Mesenchymal stem cell (in vitro differentiated cells and primary cell): Measurements from ENCODE around the gene DFFA.
"Not testable (repeated sequence)": the region's sequence is repeated elsewhere in the genome, so short reads cannot be mapped to it uniquely, and the experiment has no call there.

ENCODE experiments used
- DNase-seq: peaks from one replicate; pipeline ENCODE4 v3.0.0-alpha.2; 2013
- H2AFZ ChIP-seq: one replicate; pipeline ENCODE4 v1.6.1; 2013; ENCODE audit warnings: low read depth, mild to moderate bottlenecking, control low read depth, inconsistent platforms, low read length, moderate library complexity
- H2AK5ac ChIP-seq: 2 replicates; pipeline ENCODE4 v1.6.1; 2013; ENCODE audit warnings: low read length, moderate library complexity, mild to moderate bottlenecking, inconsistent platforms; ENCODE audit not compliant: severe bottlenecking
- H2BK120ac ChIP-seq: one replicate; pipeline ENCODE4 v1.6.1; 2013; ENCODE audit warnings: low read depth, mild to moderate bottlenecking, inconsistent platforms, low read length, moderate library complexity
- H2BK12ac ChIP-seq, 2 experiments: one replicate each; pipeline ENCODE4 v1.6.1; 2013; ENCODE audit warnings: inconsistent platforms in 2 of 2, low read length in 2 of 2, mild to moderate bottlenecking in 2 of 2, moderate library complexity in 2 of 2, control low read depth in 1 of 2
- H2BK15ac ChIP-seq: one replicate; pipeline ENCODE4 v1.6.1; 2013; ENCODE audit warnings: mild to moderate bottlenecking, low read depth, inconsistent platforms; ENCODE audit not compliant: poor library complexity, severe bottlenecking
- H2BK5ac ChIP-seq: 2 replicates; pipeline ENCODE4 v1.6.1; 2013; ENCODE audit warnings: low read depth, mild to moderate bottlenecking, low read length, control low read depth, inconsistent platforms; ENCODE audit not compliant: poor library complexity, severe bottlenecking
- H3K14ac ChIP-seq, 2 experiments: one replicate each; pipeline ENCODE4 v1.6.1; 2013; ENCODE audit warnings: inconsistent platforms in 2 of 2, low read length in 2 of 2, control low read depth in 1 of 2, mild to moderate bottlenecking in 1 of 2, moderate library complexity in 1 of 2
- H3K18ac ChIP-seq, 2 experiments: one replicate each; pipeline ENCODE4 v1.6.1; 2013; ENCODE audit warnings: inconsistent platforms in 2 of 2, low read length in 2 of 2, control low read depth in 1 of 2, low read depth in 1 of 2, mild to moderate bottlenecking in 1 of 2
- H3K23ac ChIP-seq, 2 experiments: one replicate each; pipeline ENCODE4 v1.6.1; 2013; ENCODE audit warnings: inconsistent platforms in 2 of 2, low read length in 2 of 2, mild to moderate bottlenecking in 2 of 2, moderate library complexity in 2 of 2, control low read depth in 1 of 2
- H3K27ac ChIP-seq: 2 replicates; pipeline ENCODE4 v1.5.1; 2013; ENCODE audit warnings: mild to moderate bottlenecking, moderate library complexity, low read length, control low read depth, inconsistent platforms; ENCODE audit not compliant: poor library complexity, severe bottlenecking
- H3K27me3 ChIP-seq, 2 experiments: 2 replicates each; pipeline versions ENCODE4 v1.6.1 to v1.7.0; 2013; ENCODE audit warnings: low read length in 2 of 2, mild to moderate bottlenecking in 2 of 2, moderate library complexity in 2 of 2, control low read depth in 1 of 2, inconsistent platforms in 1 of 2; ENCODE audit not compliant: control insufficient read depth in 1 of 2, insufficient read depth in 1 of 2
- H3K36me3 ChIP-seq, 2 experiments: 2 replicates each; pipeline versions ENCODE4 v1.6.1 to v1.7.0; 2013; ENCODE audit warnings: low read length in 2 of 2, control low read depth in 1 of 2, inconsistent platforms in 1 of 2, low read depth in 1 of 2, mild to moderate bottlenecking in 1 of 2; ENCODE audit not compliant: insufficient read depth in 2 of 2, control insufficient read depth in 1 of 2
- H3K4ac ChIP-seq, 2 experiments: one replicate each; pipeline ENCODE4 v1.6.1; 2013; ENCODE audit warnings: inconsistent platforms in 2 of 2, low read length in 2 of 2, mild to moderate bottlenecking in 2 of 2, moderate library complexity in 2 of 2, control low read depth in 1 of 2, low read depth in 1 of 2
- H3K4me1 ChIP-seq: 2 replicates; pipeline ENCODE4 v1.6.1; 2013; ENCODE audit warnings: low read depth, low read length, control low read depth; ENCODE audit not compliant: control insufficient read depth, insufficient read depth
- H3K4me2 ChIP-seq: 2 replicates; pipeline ENCODE4 v1.6.1; 2013; ENCODE audit warnings: low read length, mild to moderate bottlenecking, inconsistent platforms; ENCODE audit not compliant: poor library complexity, severe bottlenecking
- H3K4me3 ChIP-seq, 2 experiments: 2 replicates each; pipeline versions ENCODE4 v1.5.1 to v1.7.0; 2013; ENCODE audit warnings: low read length in 2 of 2, mild to moderate bottlenecking in 2 of 2, control low read depth in 1 of 2, low read depth in 1 of 2; ENCODE audit not compliant: insufficient read depth in 1 of 2
- H3K79me1 ChIP-seq: replicated peaks from 2 replicates; pipeline ENCODE4 v1.6.1; 2013; ENCODE audit warnings: mild to moderate bottlenecking, control low read depth, low read length, inconsistent platforms; ENCODE audit not compliant: poor library complexity, severe bottlenecking
- H3K9ac ChIP-seq: 2 replicates; pipeline ENCODE4 v1.7.0; 2013; ENCODE audit warnings: mild to moderate bottlenecking, low read length, moderate library complexity
- H3K9me3 ChIP-seq: 2 replicates; pipeline ENCODE4 v1.7.0; 2013; ENCODE audit warnings: mild to moderate bottlenecking, low read length; ENCODE audit not compliant: control insufficient read depth
- H4K8ac ChIP-seq: one replicate; pipeline ENCODE4 v1.6.1; 2013; ENCODE audit warnings: inconsistent platforms, mild to moderate bottlenecking, low read length, moderate library complexity
- H4K91ac ChIP-seq: one replicate; pipeline ENCODE4 v1.6.1; 2013; ENCODE audit warnings: mild to moderate bottlenecking, low read length, inconsistent platforms
- WGBS: methylation state at CpG from one replicate; pipeline ENCODE4 v1.1.7; 2013; ENCODE audit warnings: mixed read lengths; 5-methylcytosine and 5-hydroxymethylcytosine counted together

Gene DFFA

DNA sequence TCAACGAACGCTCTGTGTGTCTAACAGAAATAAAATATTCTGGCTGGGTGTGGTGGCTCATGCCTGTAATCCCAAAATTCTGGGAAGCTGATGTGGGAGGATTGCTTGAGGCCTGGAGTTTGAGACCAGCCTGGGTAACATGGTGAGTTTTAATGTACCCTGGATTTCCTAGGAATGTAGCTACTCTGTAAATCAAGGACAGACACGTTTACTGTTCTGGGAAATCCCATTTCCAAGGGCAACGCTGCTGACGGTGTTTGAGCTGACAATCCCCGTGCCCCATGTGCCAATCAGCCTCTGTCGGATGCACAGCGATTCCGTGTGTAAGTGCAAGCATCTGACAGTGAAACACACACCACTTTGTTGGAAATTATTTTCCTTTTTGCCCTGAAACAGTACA lies 14.5 kb downstream of the DFFA start:
- H3K36me3 ChIP-seq = peaks cover 20 to 22% of the 10 kb centered on the region in 2 experiments
- H3K27ac ChIP-seq = no peak overlapping the region
- no peak overlapping the region for H2BK120ac ChIP-seq
- 91% methylated on average over 9 of the region's 9 CpGs for WGBS
- H3K79me1 ChIP-seq = peaks cover 4% of the 10 kb centered on the region
- no peak overlapping the region for H3K23ac ChIP-seq
- H3K9ac ChIP-seq = no peak overlapping the region
- no peak overlapping the region for H3K4me2 ChIP-seq
- no peak overlapping the region for H2BK5ac ChIP-seq
- H4K8ac ChIP-seq = no peak overlapping the region
- no peak overlapping the region for H3K18ac ChIP-seq
- no peaks in the 10 kb centered on the region for H3K9me3 ChIP-seq
- DNase-seq = no peak
- no peak overlapping the region for H2BK12ac ChIP-seq
- no peak overlapping the region for H2AFZ ChIP-seq
- H4K91ac ChIP-seq = no peak overlapping the region
- no peak overlapping the region for H3K4ac ChIP-seq
- peaks cover 7% of the 10 kb centered on the region for H3K4me1 ChIP-seq
- peak overlapping the region; percentile 15 for H2AK5ac ChIP-seq
- H3K27me3 ChIP-seq = no peaks in the 10 kb centered on the region
- no peak overlapping the region for H3K14ac ChIP-seq
- H2BK15ac ChIP-seq = no peak overlapping the region
- no peak overlapping the region for H3K4me3 ChIP-seq

DNA sequence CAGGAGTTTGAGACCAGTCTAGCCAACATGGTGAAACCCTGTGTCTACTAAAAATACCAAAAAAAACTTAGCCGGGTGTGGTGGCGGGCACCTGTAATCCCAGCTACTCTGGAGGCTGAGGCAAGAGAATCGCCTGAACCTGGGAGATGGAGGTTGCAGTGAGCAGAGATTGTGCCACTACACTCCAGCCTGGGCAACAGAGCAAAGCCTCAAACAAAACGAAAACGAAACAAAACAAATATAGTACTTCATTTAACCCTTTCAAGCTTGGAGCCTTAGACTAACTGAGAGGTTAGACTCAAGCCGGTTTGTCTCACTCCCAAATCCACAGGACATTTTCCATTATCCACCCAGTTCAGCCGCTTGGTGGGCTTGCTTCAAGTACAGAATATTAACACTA lies 14.9 kb downstream of the DFFA start:
- 85% methylated on average over 7 of the region's 7 CpGs for WGBS
- H3K4me2 ChIP-seq, H2AFZ ChIP-seq: not testable (repeated sequence)

DNA sequence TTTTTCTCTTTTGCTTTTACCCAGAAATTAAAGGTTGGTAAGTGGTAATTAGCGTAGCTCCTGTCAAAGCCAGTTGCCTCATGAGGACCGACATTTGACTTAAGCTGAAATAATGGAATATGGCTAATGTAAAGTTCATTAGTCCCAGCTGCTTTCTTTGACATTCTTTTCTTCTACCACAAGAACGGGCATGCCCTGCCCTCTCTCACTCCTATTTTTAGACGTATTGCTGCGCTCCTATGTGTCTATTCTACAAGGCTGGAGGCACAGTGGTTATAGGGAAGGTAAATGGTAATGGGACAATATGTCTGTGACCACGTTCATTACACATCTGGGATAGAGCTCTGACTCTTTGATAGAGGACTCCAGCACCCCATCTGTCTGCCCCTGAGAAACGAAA lies 15.7 kb downstream of the DFFA start:
- no peak overlapping the region for H3K23ac ChIP-seq
- H2BK12ac ChIP-seq = no peak overlapping the region
- H3K27ac ChIP-seq = no peak overlapping the region
- H3K4me3 ChIP-seq = no peak overlapping the region
- H4K91ac ChIP-seq = no peak overlapping the region
- H3K9ac ChIP-seq = no peak overlapping the region
- no peak overlapping the region for H2BK120ac ChIP-seq
- 98% methylated on average over 4 of the region's 7 CpGs for WGBS
- H3K14ac ChIP-seq = no peak overlapping the region
- H2BK5ac ChIP-seq = no peak overlapping the region
- H2AK5ac ChIP-seq = no peak overlapping the region
- no peaks in the 10 kb centered on the region for H3K9me3 ChIP-seq
- H3K18ac ChIP-seq = no peak overlapping the region
- H3K36me3 ChIP-seq = peaks cover 12 to 13% of the 10 kb centered on the region in 2 experiments
- no peak overlapping the region for H4K8ac ChIP-seq
- no peaks in the 10 kb centered on the region for H3K27me3 ChIP-seq
- peaks cover 7% of the 10 kb centered on the region for H3K4me1 ChIP-seq
- no peak overlapping the region for H2BK15ac ChIP-seq
- H2AFZ ChIP-seq = no peak overlapping the region
- no peak for DNase-seq
- H3K4ac ChIP-seq = no peak overlapping the region
- peaks cover 3% of the 10 kb centered on the region for H3K79me1 ChIP-seq
- H3K4me2 ChIP-seq = no peak overlapping the region

More for the DNA sequence above, 14.9 kb downstream of the DFFA start:
- not testable (repeated sequence) for H3K4me3 ChIP-seq, H4K8ac ChIP-seq, H3K18ac ChIP-seq, DNase-seq, H4K91ac ChIP-seq, H3K9me3 ChIP-seq, H3K14ac ChIP-seq, H2BK120ac ChIP-seq, H2BK15ac ChIP-seq, H3K4ac ChIP-seq, H3K27ac ChIP-seq, H3K27me3 ChIP-seq, H3K9ac ChIP-seq, H3K79me1 ChIP-seq, H2BK5ac ChIP-seq, H3K23ac ChIP-seq, H2BK12ac ChIP-seq, H3K4me1 ChIP-seq
- H2AK5ac ChIP-seq = peak overlapping the region; percentile 15
- H3K36me3 ChIP-seq = peaks cover 16 to 18% of the 10 kb centered on the region in 2 experiments

DNA sequence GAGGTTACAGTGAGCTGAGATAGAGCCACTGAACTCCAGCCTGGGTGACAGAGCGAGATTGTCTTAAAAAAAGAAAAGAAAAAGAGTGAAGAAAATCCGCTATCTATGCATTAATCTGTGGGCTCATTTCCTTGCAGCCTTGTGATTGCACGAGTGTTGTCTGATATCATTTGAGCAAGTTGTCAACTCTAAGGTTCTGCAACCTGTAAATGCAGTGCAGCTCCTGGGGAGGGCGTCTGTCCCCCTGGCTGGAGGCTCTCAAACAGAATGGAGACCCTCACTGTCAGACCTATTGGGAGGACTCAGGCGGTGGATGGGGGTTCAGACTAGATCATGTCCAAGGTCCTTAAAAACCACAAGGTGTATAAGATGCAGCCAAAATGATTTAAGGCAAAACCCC lies 16.3 kb downstream of the DFFA start:
- Histone ChIP-seq H2AFZ (no peak overlapping the region), H3K4me2 (no peak overlapping the region), H3K79me1 (no peaks in the 10 kb centered on the region), H2BK12ac (no peak overlapping the region), H3K14ac (no peak overlapping the region), H2BK5ac (no peak overlapping the region), H4K8ac (peak overlapping the region; percentile 82), H4K91ac (no peak overlapping the region), H2AK5ac (peak overlapping the region; percentile 86), H3K4me1 (peaks cover 9% of the 10 kb centered on the region), H3K4me3 (no peak overlapping the region), H2BK120ac (no peak overlapping the region), H3K27ac (no peak overlapping the region), H3K23ac (no peak overlapping the region), H3K27me3 (no peaks in the 10 kb centered on the region), H3K9me3 (no peaks in the 10 kb centered on the region), H3K9ac (no peak overlapping the region), H3K4ac (no peak overlapping the region), H2BK15ac (no peak overlapping the region), H3K36me3 (peaks cover 6 to 7% of the 10 kb centered on the region in 2 experiments), H3K18ac (no peak overlapping the region)
- 80% methylated on average over 4 of the region's 5 CpGs for WGBS
- DNase-seq = no peak
